NT2/D1 (cell line): ENCODE results near the gene CDCP1.

ENCODE experiments used
- DNase-seq: peaks from one replicate; pipeline ENCODE4 v3.0.0-alpha.2; 2011; ENCODE audit warnings: low read depth, low spot score
- H3K27me3 ChIP-seq: 2 replicates; pipeline ENCODE4 v1.6.0; 2011; ENCODE audit warnings: mild to moderate bottlenecking; ENCODE audit not compliant: insufficient read length, insufficient read depth
- H3K36me3 ChIP-seq: 2 replicates; pipeline ENCODE4 v1.6.1; 2011; ENCODE audit warnings: mild to moderate bottlenecking, low read length, mixed read lengths; ENCODE audit not compliant: insufficient read depth, insufficient read length
- H3K4me1 ChIP-seq: 2 replicates; pipeline ENCODE4 v1.5.1; 2011; ENCODE audit not compliant: insufficient read depth, insufficient read length
- H3K4me3 ChIP-seq: 2 replicates; pipeline ENCODE4 v1.5.1; 2011; ENCODE audit warnings: low read depth; ENCODE audit not compliant: insufficient read length
- H3K9ac ChIP-seq: 2 replicates; pipeline ENCODE4 v1.6.0; 2011; ENCODE audit warnings: low read depth; ENCODE audit not compliant: insufficient read length
- H3K9me3 ChIP-seq: 2 replicates; pipeline ENCODE4 v1.5.1; 2011; ENCODE audit warnings: mild to moderate bottlenecking, low read length; ENCODE audit not compliant: insufficient read depth
- SUZ12 ChIP-seq: IDR thresholded peaks from 2 replicates; pipeline ENCODE4 v1.6.1; 2011; ENCODE audit not compliant: insufficient read length, insufficient read depth; ENCODE audit errors: extremely low read depth
- YY1 ChIP-seq: IDR thresholded peaks from 2 replicates; pipeline ENCODE4 v1.6.1; 2011; ENCODE audit not compliant: insufficient read length, insufficient read depth
- ZNF274 ChIP-seq: IDR thresholded peaks from 2 replicates; pipeline ENCODE4 v1.6.1; 2011; ENCODE audit warnings: mild to moderate bottlenecking, low read depth, low read length

CDCP1 gene

GRCh38 chr3:45087155-45087554 is 59.0 kb downstream of the CDCP1 start:
- H3K27me3 ChIP-seq = no peaks in the 10 kb centered on the region
- H3K4me3 ChIP-seq = no peak overlapping the region
- H3K4me1 ChIP-seq = no peaks in the 10 kb centered on the region
- no peak overlapping the region for H3K9ac ChIP-seq
- H3K9me3 ChIP-seq = peaks cover 12% of the 10 kb centered on the region; the same call in 1 of the 2 replicates
- H3K36me3 ChIP-seq = peaks cover 15% of the 10 kb centered on the region
- DNase-seq = no peak
- no peak for TF ChIP-seq SUZ12
- TF ChIP-seq YY1 = no peak
- no peak for TF ChIP-seq ZNF274

- TF ChIP-seq YY1 = no peak
- no peak for TF ChIP-seq ZNF274
- TF ChIP-seq SUZ12 = no peak
- DNase-seq = no peak
- no peak overlapping the region for H3K9ac ChIP-seq
- peaks cover 2% of the 10 kb centered on the region; the same call in 1 of the 2 replicates for H3K9me3 ChIP-seq
- H3K27me3 ChIP-seq = no peaks in the 10 kb centered on the region
- H3K36me3 ChIP-seq = peaks cover 5% of the 10 kb centered on the region
- H3K4me1 ChIP-seq = no peaks in the 10 kb centered on the region
- no peak overlapping the region for H3K4me3 ChIP-seq
Observed at GRCh38 chr3:45084820-45085816, 61.1 kb downstream of the CDCP1 start.

GRCh38 chr3:45084361-45084760 is 61.8 kb downstream of the CDCP1 start:
- Histone ChIP-seq H3K4me3 (no peak overlapping the region), H3K36me3 (peaks cover 5% of the 10 kb centered on the region), H3K4me1 (no peaks in the 10 kb centered on the region), H3K27me3 (no peaks in the 10 kb centered on the region), H3K9ac (no peak overlapping the region), H3K9me3 (no peaks in the 10 kb centered on the region)
- no peak for TF ChIP-seq ZNF274
- TF ChIP-seq SUZ12 = no peak
- TF ChIP-seq YY1 = no peak
- no peak for DNase-seq

- no peak for DNase-seq
- peaks cover 5% of the 10 kb centered on the region for H3K36me3 ChIP-seq
- no peak overlapping the region for H3K4me3 ChIP-seq
- no peak overlapping the region for H3K9ac ChIP-seq
- no peaks in the 10 kb centered on the region for H3K4me1 ChIP-seq
- TF ChIP-seq SUZ12 = no peak
- TF ChIP-seq ZNF274 = no peak
- no peak for TF ChIP-seq YY1
- H3K9me3 ChIP-seq = no peaks in the 10 kb centered on the region
- no peaks in the 10 kb centered on the region for H3K27me3 ChIP-seq
Observed at GRCh38 chr3:45083023-45083422, 63.2 kb downstream of the CDCP1 start.

GRCh38 chr3:45082142-45082538 is 64.0 kb downstream of the CDCP1 start:
- Histone ChIP-seq H3K4me1 (no peaks in the 10 kb centered on the region), H3K9me3 (peaks cover 5% of the 10 kb centered on the region; the same call in 1 of the 2 replicates), H3K27me3 (no peaks in the 10 kb centered on the region), H3K4me3 (no peak overlapping the region), H3K36me3 (peaks cover 5% of the 10 kb centered on the region), H3K9ac (no peak overlapping the region)
- TF ChIP-seq YY1 (no peak), SUZ12 (no peak), ZNF274 (no peak)
- DNase-seq = no peak

GRCh38 chr3:45081506-45082141 is 64.6 kb downstream of the CDCP1 start:
- no peak overlapping the region for H3K9ac ChIP-seq
- peaks cover 9% of the 10 kb centered on the region; the same call in 1 of the 2 replicates for H3K9me3 ChIP-seq
- no peaks in the 10 kb centered on the region for H3K27me3 ChIP-seq
- no peak for DNase-seq
- no peak for TF ChIP-seq ZNF274
- TF ChIP-seq SUZ12 = no peak
- no peak for TF ChIP-seq YY1
- no peak overlapping the region for H3K4me3 ChIP-seq
- no peaks in the 10 kb centered on the region for H3K4me1 ChIP-seq
- peaks cover 5% of the 10 kb centered on the region for H3K36me3 ChIP-seq

GRCh38 chr3:45080824-45081223 is 65.4 kb downstream of the CDCP1 start:
- H3K4me3 ChIP-seq = no peak overlapping the region
- H3K36me3 ChIP-seq = peaks cover 5% of the 10 kb centered on the region
- H3K9me3 ChIP-seq = peaks cover 9% of the 10 kb centered on the region; the same call in 1 of the 2 replicates
- no peaks in the 10 kb centered on the region for H3K27me3 ChIP-seq
- H3K9ac ChIP-seq = no peak overlapping the region
- no peak for TF ChIP-seq SUZ12
- no peak for TF ChIP-seq YY1
- no peak for TF ChIP-seq ZNF274
- DNase-seq = no peak
- no peaks in the 10 kb centered on the region for H3K4me1 ChIP-seq
